HG03066 (cell line): ENCODE results near the gene TM4SF18.
A peak's percentile ranks its signal among the peaks of the same experiment; 100 is the strongest.

Source experiments
- ATAC-seq: cut with Tn5 transposase; IDR thresholded peaks from one replicate; pipeline ENCODE4 v1.9.1; 2021; ENCODE audit warnings: low read depth; ENCODE audit not compliant: unreplicated experiment

TM4SF18 gene

GRCh38 chr3:149291178-149291577 lies 42.3 kb downstream of the TM4SF18 start:
- ATAC-seq, result no peak

- no peak for ATAC-seq
Measured at GRCh38 chr3:149288655-149289054, 44.8 kb downstream of the TM4SF18 start.

GRCh38 chr3:149284034-149284433 lies 49.4 kb downstream of the TM4SF18 start:
- no peak for ATAC-seq

GRCh38 chr3:149283401-149283800 lies 50.0 kb downstream of the TM4SF18 start:
- ATAC-seq, result no peak

GRCh38 chr3:149282836-149283235 lies 50.6 kb downstream of the TM4SF18 start:
- no peak for ATAC-seq

- ATAC-seq, result no peak
Measured at GRCh38 chr3:149282322-149282721, 51.1 kb downstream of the TM4SF18 start.

- no peak for ATAC-seq
Measured at GRCh38 chr3:149280671-149281349, 52.6 kb downstream of the TM4SF18 start.

- ATAC-seq, result no peak
Measured at GRCh38 chr3:149278911-149279310, 54.5 kb downstream of the TM4SF18 start.

- peak; percentile 62 for ATAC-seq
Measured at GRCh38 chr3:149277331-149277813, 56.1 kb downstream of the TM4SF18 start.

- no peak for ATAC-seq
Measured at GRCh38 chr3:149276619-149277018, 56.8 kb downstream of the TM4SF18 start.

GRCh38 chr3:149274220-149274619 lies 59.2 kb downstream of the TM4SF18 start:
- no peak for ATAC-seq

- peak; percentile 82 for ATAC-seq
Measured at GRCh38 chr3:149273096-149273751, 60.2 kb downstream of the TM4SF18 start.

- ATAC-seq, result no peak
Measured at GRCh38 chr3:149271669-149272068, 61.8 kb downstream of the TM4SF18 start.

- ATAC-seq, result no peak
Measured at GRCh38 chr3:149270180-149270579, 63.3 kb downstream of the TM4SF18 start.

- ATAC-seq, result no peak
Measured at GRCh38 chr3:149269687-149270086, 63.7 kb downstream of the TM4SF18 start.
